Esophagus muscularis mucosa (tissue), 4 donors: ENCODE data around the gene PLK3. TPM values are rescaled to one million over a fixed set of nuclear protein-coding genes. Genes with fewer than 3 reads are reported as not detected.

Experiments
- DNase-seq: peaks from one replicate; pipeline ENCODE4 v3.0.0-alpha.2; 2017; ENCODE audit errors: extremely low spot score
- H3K27ac ChIP-seq, 4 donors: fragments of 200-600 bp; sonication (generic); replicated peaks in 1 of 4; 1 replicate in 3 of 4; 2 replicates in 1 of 4; pipeline ENCODE4 v1.5.1; 2016 to 2019; ENCODE audit warnings: mild to moderate bottlenecking in 1 of 4
- H3K27me3 ChIP-seq, 4 donors: fragments of 200-600 bp; sonication (generic); one replicate each; pipeline versions ENCODE4 v1.5.1 to v1.6.0; 2016 to 2019
- H3K36me3 ChIP-seq, 4 donors: fragments of 200-600 bp; sonication (generic); one replicate each; pipeline ENCODE4 v1.5.1; 2016 to 2019
- H3K4me1 ChIP-seq, 4 donors: fragments of 200-600 bp; sonication (generic); one replicate each; pipeline ENCODE4 v1.5.1; 2016 to 2019
- H3K4me3 ChIP-seq, 4 donors: fragments of 200-600 bp; sonication (generic); 1 replicate in 2 of 4; 2 replicates in 2 of 4; pipeline ENCODE4 v1.5.1; 2016 to 2019; ENCODE audit warnings: mild to moderate bottlenecking in 4 of 4, moderate library complexity in 1 of 4
- H3K9me3 ChIP-seq, 4 donors: fragments of 200-600 bp; sonication (generic); 1 replicate in 3 of 4; 2 replicates in 1 of 4; pipeline ENCODE4 v1.5.1; 2016 to 2019
- EP300 ChIP-seq: sonication (generic); formaldehyde crosslinking; IDR thresholded peaks from one replicate; pipeline ENCODE4 v1.6.1; 2017; ENCODE audit warnings: antibody characterized with exemption
- POLR2A ChIP-seq: fragments of 450-650 bp; IDR thresholded peaks from one replicate; pipeline ENCODE4 v1.6.1; 2017; ENCODE audit warnings: antibody characterized with exemption, moderate library complexity, mild to moderate bottlenecking, low read depth
- POLR2AphosphoS5 ChIP-seq, 2 donors: sonication (generic); formaldehyde crosslinking; IDR thresholded peaks; one replicate each; pipeline ENCODE4 v1.6.1; 2017; ENCODE audit warnings: antibody characterized with exemption in 2 of 2
- WGBS: methylation state at CpG from one replicate; pipeline ENCODE4 v1.1.5; 2018; 5-methylcytosine and 5-hydroxymethylcytosine counted together
- intact Hi-C: fragments of 100-400 bp; cut with DNase I; formaldehyde crosslinking; loops from one replicate; pipeline ENCODE4 v1.15.1; 2023
- total RNA-seq, 4 donors: library from RNA; depleted of rRNA; stranded (reverse); fragments of >200 nt; gene quantifications; one replicate each; pipeline versions ENCODE4 v1.1.0 to v1.2.1, GENCODE V29; 2016
- TF ChIP-seq, protein P1 (sequence below), 3 experiments: fragments of 200-600 bp in 2 of 3; fragments of 450-650 bp in 1 of 3; sonication (generic) in 2 of 3; IDR thresholded peaks; one replicate each; pipeline ENCODE4 v1.5.1; 2017 to 2019; ENCODE audit warnings: antibody characterized with exemption in 3 of 3, mild to moderate bottlenecking in 2 of 3, moderate library complexity in 1 of 3

PLK3 gene
- total RNA-seq, 4 donors from 2014 or later: 7.9 to 46.4 (median 10.5) TPM

DNA sequence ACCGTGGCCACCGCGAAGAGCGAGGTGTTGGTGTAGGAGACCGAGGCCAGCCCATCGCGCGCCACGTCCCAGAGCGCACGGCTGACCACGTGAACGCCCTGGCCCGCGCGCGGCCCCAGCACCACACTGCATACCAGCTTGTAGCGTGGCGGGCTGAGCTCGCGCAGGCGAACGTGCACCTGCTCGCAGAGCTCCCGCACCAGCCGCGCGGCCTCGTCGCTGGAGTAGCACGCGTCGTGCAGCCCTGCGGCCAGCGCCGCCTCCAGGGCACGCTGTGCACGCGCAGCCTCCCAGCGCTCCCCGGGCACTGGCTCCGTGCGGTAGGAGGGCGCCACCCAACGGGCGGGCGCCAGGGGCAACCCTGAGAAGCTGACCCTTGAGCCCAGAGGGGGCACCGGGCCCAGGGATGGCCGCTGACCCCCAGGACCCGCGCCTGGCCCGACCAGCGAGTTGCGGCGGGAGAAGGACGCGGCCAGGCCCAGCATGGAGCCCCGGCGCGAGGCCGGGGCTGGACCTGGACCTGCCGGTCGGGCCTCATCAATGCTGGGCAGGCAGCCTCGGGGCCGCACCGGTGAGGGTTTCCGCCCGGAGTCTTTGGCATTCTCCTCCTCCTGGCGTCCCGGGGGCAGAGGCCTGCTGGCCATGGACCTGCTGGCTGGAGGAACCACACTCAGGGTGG lies 6.0 kb downstream of the PLK3 start:
- TF ChIP-seq EP300 (no peak), POLR2AphosphoS5 (IDR thresholded peaks at IDR 0.05) (no peak), POLR2A (no peak)
- TF ChIP-seq, protein P1, sequence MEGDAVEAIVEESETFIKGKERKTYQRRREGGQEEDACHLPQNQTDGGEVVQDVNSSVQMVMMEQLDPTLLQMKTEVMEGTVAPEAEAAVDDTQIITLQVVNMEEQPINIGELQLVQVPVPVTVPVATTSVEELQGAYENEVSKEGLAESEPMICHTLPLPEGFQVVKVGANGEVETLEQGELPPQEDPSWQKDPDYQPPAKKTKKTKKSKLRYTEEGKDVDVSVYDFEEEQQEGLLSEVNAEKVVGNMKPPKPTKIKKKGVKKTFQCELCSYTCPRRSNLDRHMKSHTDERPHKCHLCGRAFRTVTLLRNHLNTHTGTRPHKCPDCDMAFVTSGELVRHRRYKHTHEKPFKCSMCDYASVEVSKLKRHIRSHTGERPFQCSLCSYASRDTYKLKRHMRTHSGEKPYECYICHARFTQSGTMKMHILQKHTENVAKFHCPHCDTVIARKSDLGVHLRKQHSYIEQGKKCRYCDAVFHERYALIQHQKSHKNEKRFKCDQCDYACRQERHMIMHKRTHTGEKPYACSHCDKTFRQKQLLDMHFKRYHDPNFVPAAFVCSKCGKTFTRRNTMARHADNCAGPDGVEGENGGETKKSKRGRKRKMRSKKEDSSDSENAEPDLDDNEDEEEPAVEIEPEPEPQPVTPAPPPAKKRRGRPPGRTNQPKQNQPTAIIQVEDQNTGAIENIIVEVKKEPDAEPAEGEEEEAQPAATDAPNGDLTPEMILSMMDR (IDR thresholded peaks at IDR 0.05): no peak
- H3K4me1 ChIP-seq: peaks cover 82 to 100% (median 93%) of the 10 kb centered on the region in 4 donors

DNA sequence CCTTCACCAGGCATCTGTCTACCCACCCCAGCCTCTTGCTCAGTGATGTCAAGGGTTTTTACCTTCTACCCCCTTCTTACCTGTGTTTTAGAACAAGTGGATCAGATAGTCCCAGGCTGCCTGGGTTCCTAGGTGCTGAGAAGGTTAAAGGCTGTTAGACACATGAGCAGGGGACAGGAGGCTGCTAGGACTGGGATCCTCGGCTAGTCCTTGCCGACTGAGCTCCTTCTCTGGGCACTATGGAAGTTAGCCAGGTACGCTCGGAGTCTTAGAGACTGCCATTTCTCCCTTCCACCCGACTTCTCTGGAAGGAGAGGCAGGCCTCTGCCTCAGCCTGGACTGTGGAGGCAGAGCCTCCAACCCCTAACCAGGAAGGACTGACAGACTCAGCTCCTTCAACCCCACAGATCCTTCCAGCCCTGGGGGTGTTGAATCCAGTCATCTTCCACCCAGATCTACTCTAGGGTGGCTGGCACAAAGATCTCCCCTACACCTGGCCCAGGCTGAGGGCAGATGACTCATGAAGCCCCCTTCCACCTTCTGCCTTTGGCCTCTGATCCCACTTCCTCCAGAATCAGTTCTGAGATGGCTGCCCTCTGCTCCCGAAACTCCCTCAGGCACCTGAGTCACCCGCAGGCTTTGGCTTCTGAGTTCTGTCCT lies 6.7 kb downstream of the PLK3 start, which contains the start of gene DYNLT4:
Gene DYNLT4, minus strand, starts transcription at position 648 of the 660 bp plus-strand sequence. CDS start 683 bp downstream, outside the sequence.
- TF ChIP-seq EP300 (no peak), POLR2AphosphoS5 (IDR thresholded peaks at IDR 0.05) (no peak), POLR2A (no peak)
- TF ChIP-seq, protein P1 (IDR thresholded peaks at IDR 0.05): no peak
- peaks cover 9 to 47% (median 41%) of the 10 kb centered on the region in 4 donors for H3K36me3 ChIP-seq
- DNase-seq: no peak
- no peaks in the 10 kb centered on the region for H3K9me3 ChIP-seq
- peaks cover 85 to 100% (median 93%) of the 10 kb centered on the region in 4 donors for H3K4me1 ChIP-seq
- H3K4me3 ChIP-seq: peak within 1 kb of the TSS; percentile 30 to 49 (median 39)
- WGBS: 34% methylated on average over 7 of the region's 7 CpGs
- peak within 1 kb of the TSS; percentile 96 to 97 (median 96) for H3K27ac ChIP-seq
- intact Hi-C loops: no loop called here
- no peaks in the 10 kb centered on the region for H3K27me3 ChIP-seq

More for the DNA sequence above, 6.0 kb downstream of the PLK3 start:
- Histone ChIP-seq H3K36me3 (peaks cover 9 to 47% (median 41%) of the 10 kb centered on the region in 4 donors), H3K27ac (peak overlapping the region; percentile 96 to 97 (median 96)), H3K9me3 (no peaks in the 10 kb centered on the region), H3K27me3 (no peaks in the 10 kb centered on the region), H3K4me3 (peak overlapping the region in 3 of 4 donors; percentile 3 to 37 (median 21))
- DNase-seq: no peak
- intact Hi-C loops: no loop called here
- 93% methylated on average over 27 of the region's 70 CpGs for WGBS

DNA sequence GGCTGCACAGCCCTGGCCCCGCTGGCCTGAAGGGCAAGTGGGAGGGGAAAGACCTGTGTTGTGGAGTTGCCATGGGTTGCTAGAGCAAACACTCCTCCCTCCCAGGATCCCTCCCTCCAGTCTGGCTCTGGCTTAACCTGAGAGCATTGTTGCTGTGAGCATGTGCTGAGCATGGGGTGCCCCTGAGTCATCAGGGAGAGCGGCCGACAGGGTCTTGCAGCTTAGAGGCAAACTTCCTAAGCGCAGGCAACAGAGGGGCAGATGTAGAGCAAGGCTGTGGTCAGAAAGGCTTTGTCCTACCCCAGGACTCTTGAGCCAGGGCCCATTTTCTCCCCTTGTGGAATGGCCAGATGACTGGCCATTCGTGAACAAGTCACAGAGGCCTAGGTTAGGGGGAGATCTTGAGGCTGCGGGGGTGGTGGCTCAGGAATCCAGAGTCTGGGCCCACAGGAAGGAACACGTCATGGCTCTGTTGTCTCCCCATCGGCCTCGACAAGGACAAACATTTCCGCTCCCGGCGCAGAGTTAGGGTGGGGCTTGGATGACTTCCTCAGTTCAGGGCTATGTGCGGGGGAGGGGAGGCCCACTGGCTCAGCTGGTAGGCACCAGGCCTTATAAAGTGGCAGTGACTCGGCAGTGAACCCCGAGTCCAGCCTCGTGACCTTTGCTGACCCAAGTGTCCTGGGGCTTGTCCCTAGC lies 7.3 kb downstream of the PLK3 start:
- intact Hi-C loops: no loop called here
- 6% methylated on average over 15 of the region's 16 CpGs for WGBS
- Histone ChIP-seq H3K4me1 (peaks cover 81 to 100% (median 93%) of the 10 kb centered on the region in 4 donors), H3K9me3 (no peaks in the 10 kb centered on the region), H3K36me3 (peaks cover 9 to 42% (median 38%) of the 10 kb centered on the region in 4 donors), H3K27ac (peak overlapping the region; percentile 96 to 97 (median 96)), H3K4me3 (peak overlapping the region in 3 of 4 donors; percentile 30 to 49 (median 37)), H3K27me3 (no peaks in the 10 kb centered on the region)
- TF ChIP-seq EP300 (no peak), POLR2AphosphoS5 (IDR thresholded peaks at IDR 0.05) (peak; percentile 89 to 95)
- TF ChIP-seq, protein P1 (IDR thresholded peaks at IDR 0.05): peak in 1 of 3 experiments; percentile 13
- DNase-seq: peak; percentile 99

DNA sequence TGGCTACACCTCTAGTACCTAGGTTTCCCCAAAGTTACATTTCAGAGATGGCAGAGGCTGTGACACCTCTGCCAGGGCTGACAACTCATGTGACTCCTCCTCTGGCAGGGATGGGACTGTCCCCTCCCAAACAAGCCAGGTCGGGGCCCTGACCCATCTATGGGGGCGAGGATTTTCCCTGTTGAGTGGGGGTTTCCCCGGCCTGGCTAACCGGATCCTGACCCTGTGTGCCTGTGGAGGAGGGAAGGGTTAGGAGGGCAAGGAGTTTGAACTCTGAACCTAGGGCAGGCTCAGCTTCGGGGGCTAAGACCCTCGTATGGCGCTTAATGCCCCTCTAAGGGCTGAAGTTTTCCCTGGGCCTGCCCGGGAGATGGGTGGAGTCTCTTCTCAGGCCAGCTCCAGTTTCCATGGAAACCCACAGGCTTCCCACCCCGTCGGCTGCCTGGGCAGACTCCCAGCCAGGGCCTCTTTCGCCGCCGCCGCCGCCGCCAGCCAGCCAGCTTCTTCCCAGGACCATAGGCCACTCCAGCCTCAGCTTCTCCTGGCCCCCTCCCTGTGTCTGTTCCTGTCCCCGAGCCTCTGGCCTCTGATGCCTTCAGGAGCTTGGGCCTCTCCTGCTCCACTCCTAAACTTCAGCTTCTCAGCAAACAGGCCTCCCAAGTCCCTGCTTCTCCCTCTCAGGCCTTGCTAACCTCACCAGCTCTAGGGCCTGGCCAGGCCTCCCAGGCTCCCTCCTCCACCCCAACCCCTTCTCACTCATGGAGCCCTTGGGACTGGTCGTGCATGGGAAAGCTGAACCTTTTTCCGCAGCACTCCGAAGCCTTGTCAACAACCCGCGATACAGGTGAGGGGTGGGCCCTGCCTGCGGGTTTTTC lies 8.1 kb downstream of the PLK3 start, which contains the start of gene BTBD19:
Gene BTBD19, plus strand, starts transcription at position 461 of the 875 bp plus-strand sequence. Its CDS starts 298 bp downstream, at position 759.
- peak within 1 kb of the TSS; percentile 96 to 97 (median 96) for H3K27ac ChIP-seq
- DNase-seq: no peak
- WGBS: 50% methylated on average over 7 of the region's 23 CpGs
- intact Hi-C loops: no loop called here
- TF ChIP-seq POLR2AphosphoS5 (IDR thresholded peaks at IDR 0.05): peak; percentile 16 to 47
- TF ChIP-seq POLR2A: no peak
- H3K4me3 ChIP-seq: peak within 1 kb of the TSS; percentile 30 to 49 (median 39)
- H3K36me3 ChIP-seq: peaks cover 9 to 40% (median 31%) of the 10 kb centered on the region in 4 donors
- H3K4me1 ChIP-seq: peaks cover 80 to 100% (median 94%) of the 10 kb centered on the region in 4 donors
- H3K9me3 ChIP-seq: no peaks in the 10 kb centered on the region
- H3K27me3 ChIP-seq: no peaks in the 10 kb centered on the region
